Measurements from ENCODE around the gene SLC38A5.
"Not testable (repeated sequence)": the region's sequence is repeated elsewhere in the genome, so short reads cannot be mapped to it uniquely, and the experiment has no call there.

DNA sequence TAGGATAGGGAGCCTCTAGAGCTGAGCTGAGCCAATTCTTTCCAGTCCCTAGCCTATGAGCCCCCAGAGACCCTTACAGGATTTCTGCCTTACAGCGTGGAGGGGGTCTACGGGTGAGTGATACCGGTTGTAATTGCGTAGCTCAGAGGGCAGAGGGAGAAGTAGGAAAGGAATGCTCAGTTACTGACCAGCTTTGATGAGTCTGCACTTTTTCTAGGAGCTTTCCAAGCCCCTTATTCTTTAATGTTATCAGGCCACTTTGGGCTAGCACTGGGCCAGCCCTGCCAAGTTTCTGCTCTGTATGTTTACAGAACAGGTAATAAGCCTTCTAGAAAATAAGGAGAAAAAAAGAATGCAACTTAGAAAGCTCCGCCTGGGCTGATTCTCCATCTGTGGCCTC, 40.5 kb downstream of the SLC38A5 start:
- TF ChIP-seq, protein P1, sequence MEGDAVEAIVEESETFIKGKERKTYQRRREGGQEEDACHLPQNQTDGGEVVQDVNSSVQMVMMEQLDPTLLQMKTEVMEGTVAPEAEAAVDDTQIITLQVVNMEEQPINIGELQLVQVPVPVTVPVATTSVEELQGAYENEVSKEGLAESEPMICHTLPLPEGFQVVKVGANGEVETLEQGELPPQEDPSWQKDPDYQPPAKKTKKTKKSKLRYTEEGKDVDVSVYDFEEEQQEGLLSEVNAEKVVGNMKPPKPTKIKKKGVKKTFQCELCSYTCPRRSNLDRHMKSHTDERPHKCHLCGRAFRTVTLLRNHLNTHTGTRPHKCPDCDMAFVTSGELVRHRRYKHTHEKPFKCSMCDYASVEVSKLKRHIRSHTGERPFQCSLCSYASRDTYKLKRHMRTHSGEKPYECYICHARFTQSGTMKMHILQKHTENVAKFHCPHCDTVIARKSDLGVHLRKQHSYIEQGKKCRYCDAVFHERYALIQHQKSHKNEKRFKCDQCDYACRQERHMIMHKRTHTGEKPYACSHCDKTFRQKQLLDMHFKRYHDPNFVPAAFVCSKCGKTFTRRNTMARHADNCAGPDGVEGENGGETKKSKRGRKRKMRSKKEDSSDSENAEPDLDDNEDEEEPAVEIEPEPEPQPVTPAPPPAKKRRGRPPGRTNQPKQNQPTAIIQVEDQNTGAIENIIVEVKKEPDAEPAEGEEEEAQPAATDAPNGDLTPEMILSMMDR (IDR thresholded peaks at IDR 0.05; ENCODE audit: insufficient read depth, low read depth, low read length): not testable (repeated sequence)
- TF ChIP-seq EZH2 (IDR thresholded peaks at IDR 0.05; ENCODE audit: insufficient read depth, low read length): not testable (repeated sequence)
